HG03045 (cell line): ENCODE results near the gene PWWP2B.

Source experiments
- ATAC-seq: cut with Tn5 transposase; IDR thresholded peaks from one replicate; pipeline ENCODE4 v1.9.1; 2021; ENCODE audit warnings: mild to moderate bottlenecking, moderate library complexity; ENCODE audit not compliant: unreplicated experiment

PWWP2B gene

GRCh38 chr10:132393695-132394181 lies 3.3 kb upstream of the PWWP2B start:
- ATAC-seq, result no peak

DNA sequence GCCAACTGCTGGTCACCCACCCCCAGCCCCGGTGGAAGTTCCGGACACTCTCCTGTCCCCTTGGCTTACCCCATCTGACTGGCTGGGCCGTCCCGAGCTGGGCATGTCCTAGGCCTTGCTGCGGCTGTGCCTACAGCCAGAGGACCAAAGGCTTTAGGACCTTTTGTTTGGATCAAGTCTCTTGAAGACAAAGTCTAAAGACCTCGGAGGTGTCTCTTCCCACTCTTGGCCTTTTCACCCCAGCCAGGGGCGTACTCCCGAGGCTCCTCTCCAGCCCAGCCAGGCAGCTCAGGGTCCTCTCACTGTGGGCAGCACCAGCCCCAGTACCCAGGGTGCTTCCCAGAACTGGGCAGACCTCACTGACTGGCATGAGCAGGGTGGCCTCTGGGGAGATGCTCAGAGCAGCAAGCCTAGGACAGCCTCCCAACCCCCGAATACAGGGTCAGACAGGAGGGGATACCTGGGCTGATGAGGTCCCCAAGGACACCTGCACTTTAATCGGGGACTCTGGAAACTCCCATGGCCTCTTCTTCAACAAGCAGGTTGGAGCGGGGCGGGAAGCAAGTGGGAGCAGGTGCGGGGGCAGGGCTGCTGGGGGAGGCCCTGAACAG lies 2.7 kb upstream of the PWWP2B start:
- ATAC-seq, result no peak

DNA sequence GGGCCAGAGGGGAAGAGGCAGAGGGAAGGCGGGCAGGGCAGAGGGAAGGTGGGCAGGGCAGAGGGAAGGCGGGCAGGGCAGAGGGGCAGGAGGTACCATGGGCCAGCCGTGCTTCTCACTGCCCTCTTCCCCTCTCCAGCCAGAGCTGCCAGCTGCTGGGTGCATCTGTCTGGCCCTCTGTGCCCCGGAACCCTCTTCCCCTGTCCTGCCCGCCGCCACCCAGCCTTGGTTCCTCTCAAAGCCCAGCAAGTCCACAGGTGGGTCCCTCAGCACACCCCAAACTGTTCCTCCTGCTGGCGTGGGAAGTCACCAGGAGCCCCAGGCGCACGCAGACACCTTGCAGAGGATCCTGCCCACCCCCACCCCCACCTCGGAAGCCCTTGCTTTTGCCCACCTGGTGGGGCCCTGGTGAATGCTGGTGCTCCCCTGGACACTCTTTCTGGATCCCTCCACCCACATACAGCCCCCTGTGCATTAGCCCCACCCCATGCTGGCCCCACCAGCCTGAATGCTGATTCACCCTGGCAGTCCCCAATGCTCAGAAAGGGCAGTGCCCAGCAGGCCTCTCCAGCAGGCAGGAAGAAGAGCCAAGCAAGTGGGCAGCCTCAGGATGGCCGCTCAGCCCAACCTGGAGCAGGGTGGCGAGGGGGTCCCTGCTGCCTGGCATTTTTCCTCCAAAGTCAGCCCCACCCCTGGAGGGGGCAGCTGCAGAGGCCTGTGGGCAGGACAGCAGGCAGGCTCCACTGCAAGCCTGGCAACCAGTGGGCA lies 1.9 kb upstream of the PWWP2B start:
- no peak for ATAC-seq

DNA sequence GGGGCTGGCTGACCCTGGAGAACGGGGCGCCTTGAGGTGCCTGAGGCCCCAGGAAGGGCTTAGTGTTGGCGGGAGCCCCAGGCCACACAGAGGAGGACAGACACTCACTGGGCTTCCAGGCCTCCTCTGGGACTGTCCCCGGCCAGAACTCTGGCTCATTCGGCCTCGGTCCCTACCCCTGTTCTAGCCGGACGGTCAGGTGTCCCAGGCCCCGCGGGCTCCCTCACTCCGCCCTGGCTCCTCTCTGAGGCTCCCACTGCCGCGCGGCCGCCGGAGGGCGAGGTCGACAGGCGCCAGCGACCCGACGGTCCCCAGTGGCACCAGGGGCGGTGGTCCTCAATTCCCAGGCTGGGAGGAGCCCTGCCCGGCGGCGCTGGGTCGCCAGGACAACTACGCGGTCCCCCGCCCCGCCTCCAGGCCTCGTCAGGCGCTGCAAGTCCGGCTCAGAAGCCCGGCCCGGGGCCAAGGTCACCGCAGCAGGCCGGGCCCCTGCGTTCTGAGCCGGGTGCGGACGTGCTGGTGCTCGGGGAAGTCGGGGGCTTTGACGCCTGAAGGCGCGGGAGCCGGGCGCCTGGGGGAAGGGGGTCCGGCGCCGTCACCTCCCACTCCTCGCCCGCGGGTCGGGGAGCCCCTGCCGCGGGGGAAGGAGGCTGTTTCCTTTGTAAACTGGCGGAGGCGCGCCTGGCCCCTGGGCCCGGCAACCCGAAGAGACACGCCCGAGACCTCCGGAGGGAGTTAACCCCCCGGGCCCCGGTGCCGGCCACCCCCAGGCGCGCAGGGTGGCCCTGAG lies 1.1 kb upstream of the PWWP2B start:
- no peak for ATAC-seq

GRCh38 chr10:132396494-132397035 lies 435 bp upstream of the PWWP2B start:
- peak; percentile 22 for ATAC-seq

- ATAC-seq, result no peak
These were observed 918 bp downstream of the PWWP2B start for GRCh38 chr10:132397671-132398565.

- no peak for ATAC-seq
These were observed 1.6 kb downstream of the PWWP2B start for GRCh38 chr10:132398566-132398991.

DNA sequence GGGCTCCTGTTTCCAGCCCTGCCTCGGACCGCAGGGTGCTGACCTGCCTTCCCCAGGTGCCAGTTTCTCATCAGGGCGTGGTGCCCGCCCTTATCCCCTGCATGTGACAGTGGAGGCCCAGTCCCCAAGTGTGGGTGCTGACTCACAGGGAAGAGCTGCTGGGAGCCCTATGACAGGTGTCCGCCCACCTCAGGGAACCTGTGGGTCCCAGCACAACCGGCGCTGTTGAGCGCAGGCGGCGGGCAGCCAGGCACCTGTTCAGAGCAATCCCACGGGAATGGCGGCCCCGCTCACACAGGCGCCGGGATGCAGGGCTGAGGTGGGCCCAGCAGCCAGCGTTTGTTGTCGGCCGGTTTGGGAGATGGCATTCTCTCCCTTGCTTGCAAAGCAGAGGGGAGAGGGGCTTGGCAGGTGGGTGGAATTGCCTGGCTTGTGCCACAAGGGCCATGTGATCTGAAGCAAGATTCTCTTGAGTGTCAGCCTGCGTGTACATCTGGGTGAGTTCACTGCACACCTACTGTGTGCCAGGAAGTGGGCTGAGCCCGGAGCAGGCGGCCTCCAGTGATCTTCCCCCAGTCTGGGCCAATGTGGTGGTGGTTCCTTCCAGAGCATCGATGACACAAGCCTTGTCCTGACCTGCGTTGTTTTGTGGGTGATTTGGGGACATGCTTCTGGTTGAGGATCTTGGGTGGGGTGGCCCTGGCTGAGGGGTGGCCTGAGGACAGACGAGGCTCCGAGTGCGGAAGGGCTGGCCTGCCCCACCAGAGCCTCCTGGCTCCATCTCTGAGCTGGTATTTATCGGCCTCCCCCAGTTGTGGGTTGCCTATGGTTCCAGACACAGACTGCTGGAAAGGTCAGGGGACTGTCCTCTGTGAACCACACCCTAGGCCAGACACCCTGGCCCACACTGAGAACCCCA lies 2.4 kb downstream of the PWWP2B start:
- no peak for ATAC-seq

DNA sequence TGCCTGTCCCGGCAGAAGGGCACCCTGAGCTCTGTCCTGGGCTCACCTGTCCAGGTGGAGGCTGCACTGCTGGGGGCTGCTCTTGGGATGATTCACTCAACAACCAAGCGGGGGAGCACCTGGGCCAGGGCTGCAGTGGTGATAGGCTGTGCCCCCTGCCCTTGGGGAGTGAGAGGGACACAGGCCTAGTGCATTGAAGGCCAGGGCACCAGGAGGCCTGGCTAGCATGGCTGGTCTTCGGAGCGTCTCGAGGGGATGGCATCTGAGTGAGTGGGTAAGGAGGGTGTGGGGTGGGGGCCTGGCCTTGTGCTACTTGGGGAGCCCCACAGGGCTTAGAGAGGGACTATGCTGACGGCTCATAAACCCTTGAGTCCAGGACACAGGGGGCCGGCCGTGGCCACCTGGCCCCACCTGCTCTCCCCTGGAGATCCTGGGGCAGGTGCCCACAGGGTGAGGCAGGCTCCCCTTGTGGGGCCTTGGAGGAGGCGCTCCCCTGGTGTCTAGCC lies 3.1 kb downstream of the PWWP2B start:
- ATAC-seq, result no peak

GRCh38 chr10:132400547-132401151 lies 3.6 kb downstream of the PWWP2B start:
- no peak for ATAC-seq

- ATAC-seq, result no peak
These were observed 4.6 kb downstream of the PWWP2B start for GRCh38 chr10:132401401-132402118.

GRCh38 chr10:132402781-132403241 lies 5.8 kb downstream of the PWWP2B start:
- ATAC-seq, result no peak

- no peak for ATAC-seq
These were observed 6.6 kb downstream of the PWWP2B start for GRCh38 chr10:132403511-132404168.

DNA sequence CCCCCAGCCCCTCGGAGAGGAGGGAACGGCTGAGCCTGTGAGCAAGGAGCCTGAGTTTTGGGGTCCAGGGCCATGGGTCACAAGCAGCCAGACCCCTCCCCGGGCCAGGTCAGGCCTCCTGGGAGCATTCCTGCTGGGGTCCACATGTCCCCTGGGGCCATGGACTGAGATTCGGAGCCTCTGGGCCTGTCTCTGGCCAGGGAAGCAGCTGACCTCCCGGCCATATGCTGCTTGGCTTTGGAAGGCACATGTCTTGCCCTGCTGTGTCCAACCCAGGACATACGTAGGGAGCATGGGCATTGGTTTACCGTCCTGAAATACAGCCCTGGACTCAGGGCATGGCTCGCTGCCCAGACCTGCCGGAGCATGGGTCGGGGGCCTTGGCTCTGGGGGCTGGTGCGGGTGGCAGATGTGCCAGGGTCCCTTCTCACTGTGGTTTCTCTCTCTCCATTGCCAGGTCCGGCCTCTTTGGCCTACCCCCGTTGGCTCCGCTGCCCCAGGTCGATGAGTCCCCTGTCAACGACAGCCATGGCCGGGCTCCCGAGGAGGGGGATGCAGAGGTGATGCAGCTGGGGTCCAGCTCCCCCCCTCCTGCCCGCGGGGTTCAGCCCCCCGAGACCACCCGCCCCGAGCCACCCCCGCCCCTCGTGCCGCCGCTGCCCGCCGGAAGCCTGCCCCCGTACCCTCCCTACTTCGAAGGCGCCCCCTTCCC lies 7.3 kb downstream of the PWWP2B start:
- no peak for ATAC-seq

- ATAC-seq, result no peak
These were observed 8.0 kb downstream of the PWWP2B start for GRCh38 chr10:132404911-132405462.

- no peak for ATAC-seq
These were observed 8.5 kb downstream of the PWWP2B start for GRCh38 chr10:132405463-132405991.
